ENCODE data around the gene NLGN3.

The NLGN3 gene

GRCh38 chrX:71168134-71168533, 23.5 kb downstream of the NLGN3 start:
- no peak overlapping the region for H3K9ac ChIP-seq (ENCODE audit: low read length)
- no peak overlapping the region for H2BK120ac ChIP-seq (ENCODE audit: low read depth, low read length)
- H2BK5ac ChIP-seq (ENCODE audit: low read depth, low read length, poor library complexity, severe bottlenecking): no peak overlapping the region
- peaks cover 13 to 67% of the 10 kb centered on the region in 2 experiments for H3K27me3 ChIP-seq (ENCODE audit: control insufficient read depth in 1 of 2, insufficient read depth in 1 of 2, low read length in 2 of 2)
- no peak overlapping the region for H3K4ac ChIP-seq (ENCODE audit: low read depth in 1 of 2, low read length in 2 of 2)
- no peaks in the 10 kb centered on the region for H3K36me3 ChIP-seq (ENCODE audit: control insufficient read depth in 1 of 2, insufficient read depth in 2 of 2, low read depth in 1 of 2, low read length in 2 of 2)
- no peak overlapping the region for H4K91ac ChIP-seq (ENCODE audit: low read length)
- DNase-seq: no peak
- no peak overlapping the region for H3K4me3 ChIP-seq (ENCODE audit: insufficient read depth in 1 of 2, low read depth in 1 of 2, low read length in 2 of 2)
- no peak overlapping the region for H3K23ac ChIP-seq (ENCODE audit: low read length in 2 of 2)
- WGBS: 100% methylated on average over 3 of the region's 8 CpGs
- no peaks in the 10 kb centered on the region for H3K4me1 ChIP-seq (ENCODE audit: control insufficient read depth, insufficient read depth, low read depth, low read length)
- H3K18ac ChIP-seq (ENCODE audit: low read depth in 1 of 2, low read length in 2 of 2): no peak overlapping the region
- H3K79me1 ChIP-seq (replicated peaks; ENCODE audit: low read length, poor library complexity, severe bottlenecking): no peaks in the 10 kb centered on the region
- no peak overlapping the region for H2AFZ ChIP-seq (ENCODE audit: low read depth, low read length)
- H3K4me2 ChIP-seq (ENCODE audit: low read length, poor library complexity, severe bottlenecking): no peak overlapping the region
- H4K8ac ChIP-seq (ENCODE audit: low read length): no peak overlapping the region
- no peaks in the 10 kb centered on the region for H3K9me3 ChIP-seq (ENCODE audit: control insufficient read depth, low read length)
- no peak overlapping the region for H2BK12ac ChIP-seq (ENCODE audit: low read length in 2 of 2)
- no peak overlapping the region for H2BK15ac ChIP-seq (ENCODE audit: low read depth, poor library complexity, severe bottlenecking)
- no peak overlapping the region for H3K14ac ChIP-seq (ENCODE audit: low read length in 2 of 2)
- H3K27ac ChIP-seq (ENCODE audit: low read length, poor library complexity, severe bottlenecking): no peak overlapping the region
- H2AK5ac ChIP-seq (ENCODE audit: low read length, severe bottlenecking): no peak overlapping the region

GRCh38 chrX:71169586-71169985, 24.9 kb downstream of the NLGN3 start:
- H2BK15ac ChIP-seq (ENCODE audit: low read depth, poor library complexity, severe bottlenecking): no peak overlapping the region
- H3K9ac ChIP-seq (ENCODE audit: low read length): no peak overlapping the region
- DNase-seq: no peak
- no peaks in the 10 kb centered on the region for H3K36me3 ChIP-seq (ENCODE audit: control insufficient read depth in 1 of 2, insufficient read depth in 2 of 2, low read depth in 1 of 2, low read length in 2 of 2)
- no peak overlapping the region for H2BK5ac ChIP-seq (ENCODE audit: low read depth, low read length, poor library complexity, severe bottlenecking)
- no peak overlapping the region for H2AK5ac ChIP-seq (ENCODE audit: low read length, severe bottlenecking)
- H3K4me2 ChIP-seq (ENCODE audit: low read length, poor library complexity, severe bottlenecking): no peak overlapping the region
- H4K91ac ChIP-seq (ENCODE audit: low read length): no peak overlapping the region
- no peak overlapping the region for H3K18ac ChIP-seq (ENCODE audit: low read depth in 1 of 2, low read length in 2 of 2)
- no peak overlapping the region for H2BK12ac ChIP-seq (ENCODE audit: low read length in 2 of 2)
- no peak overlapping the region for H3K14ac ChIP-seq (ENCODE audit: low read length in 2 of 2)
- H3K4me3 ChIP-seq (ENCODE audit: insufficient read depth in 1 of 2, low read depth in 1 of 2, low read length in 2 of 2): no peak overlapping the region
- H3K23ac ChIP-seq (ENCODE audit: low read length in 2 of 2): no peak overlapping the region
- 92% methylated on average over 22 of the region's 22 CpGs for WGBS
- no peak overlapping the region for H2AFZ ChIP-seq (ENCODE audit: low read depth, low read length)
- H3K4me1 ChIP-seq (ENCODE audit: control insufficient read depth, insufficient read depth, low read depth, low read length): no peaks in the 10 kb centered on the region
- H3K27ac ChIP-seq (ENCODE audit: low read length, poor library complexity, severe bottlenecking): no peak overlapping the region
- H3K9me3 ChIP-seq (ENCODE audit: control insufficient read depth, low read length): no peaks in the 10 kb centered on the region
- peaks cover 0 to 65% of the 10 kb centered on the region in 2 experiments for H3K27me3 ChIP-seq (ENCODE audit: control insufficient read depth in 1 of 2, insufficient read depth in 1 of 2, low read length in 2 of 2)
- no peak overlapping the region for H3K4ac ChIP-seq (ENCODE audit: low read depth in 1 of 2, low read length in 2 of 2)
- no peak overlapping the region for H4K8ac ChIP-seq (ENCODE audit: low read length)
- H3K79me1 ChIP-seq (replicated peaks; ENCODE audit: low read length, poor library complexity, severe bottlenecking): no peaks in the 10 kb centered on the region
- no peak overlapping the region for H2BK120ac ChIP-seq (ENCODE audit: low read depth, low read length)

GRCh38 chrX:71170660-71171059, 26.0 kb downstream of the NLGN3 start:
- Histone ChIP-seq H3K79me1 (replicated peaks; ENCODE audit: low read length, poor library complexity, severe bottlenecking) (no peaks in the 10 kb centered on the region), H4K8ac (ENCODE audit: low read length) (no peak overlapping the region), H3K14ac (ENCODE audit: low read length in 2 of 2) (no peak overlapping the region), H2BK15ac (ENCODE audit: low read depth, poor library complexity, severe bottlenecking) (no peak overlapping the region), H2BK12ac (ENCODE audit: low read length in 2 of 2) (no peak overlapping the region), H3K4me3 (ENCODE audit: insufficient read depth in 1 of 2, low read depth in 1 of 2, low read length in 2 of 2) (no peak overlapping the region), H3K4me2 (ENCODE audit: low read length, poor library complexity, severe bottlenecking) (no peak overlapping the region), H4K91ac (ENCODE audit: low read length) (no peak overlapping the region), H3K18ac (ENCODE audit: low read depth in 1 of 2, low read length in 2 of 2) (no peak overlapping the region), H3K9ac (ENCODE audit: low read length) (no peak overlapping the region), H3K27ac (ENCODE audit: low read length, poor library complexity, severe bottlenecking) (no peak overlapping the region), H3K27me3 (ENCODE audit: control insufficient read depth in 1 of 2, insufficient read depth in 1 of 2, low read length in 2 of 2) (peaks cover 0 to 61% of the 10 kb centered on the region in 2 experiments), H3K23ac (ENCODE audit: low read length in 2 of 2) (no peak overlapping the region), H2AFZ (ENCODE audit: low read depth, low read length) (no peak overlapping the region), H3K9me3 (ENCODE audit: control insufficient read depth, low read length) (no peaks in the 10 kb centered on the region), H2BK120ac (ENCODE audit: low read depth, low read length) (no peak overlapping the region), H2AK5ac (ENCODE audit: low read length, severe bottlenecking) (no peak overlapping the region), H3K36me3 (ENCODE audit: control insufficient read depth in 1 of 2, insufficient read depth in 2 of 2, low read depth in 1 of 2, low read length in 2 of 2) (no peaks in the 10 kb centered on the region), H3K4me1 (ENCODE audit: control insufficient read depth, insufficient read depth, low read depth, low read length) (no peaks in the 10 kb centered on the region), H2BK5ac (ENCODE audit: low read depth, low read length, poor library complexity, severe bottlenecking) (no peak overlapping the region), H3K4ac (ENCODE audit: low read depth in 1 of 2, low read length in 2 of 2) (no peak overlapping the region)
- DNase-seq: no peak
- 76% methylated on average over 3 of the region's 5 CpGs for WGBS

- H4K8ac ChIP-seq (ENCODE audit: low read length): peak overlapping the region; percentile 23
- H2BK5ac ChIP-seq (ENCODE audit: low read depth, low read length, poor library complexity, severe bottlenecking): no peak overlapping the region
- no peak overlapping the region for H2AK5ac ChIP-seq (ENCODE audit: low read length, severe bottlenecking)
- H3K9ac ChIP-seq (ENCODE audit: low read length): no peak overlapping the region
- H3K4ac ChIP-seq (ENCODE audit: low read depth in 1 of 2, low read length in 2 of 2): no peak overlapping the region
- H3K4me3 ChIP-seq (ENCODE audit: insufficient read depth in 1 of 2, low read depth in 1 of 2, low read length in 2 of 2): no peak overlapping the region
- H2BK120ac ChIP-seq (ENCODE audit: low read depth, low read length): no peak overlapping the region
- H3K14ac ChIP-seq (ENCODE audit: low read length in 2 of 2): no peak overlapping the region
- H2AFZ ChIP-seq (ENCODE audit: low read depth, low read length): no peak overlapping the region
- no peaks in the 10 kb centered on the region for H3K36me3 ChIP-seq (ENCODE audit: control insufficient read depth in 1 of 2, insufficient read depth in 2 of 2, low read depth in 1 of 2, low read length in 2 of 2)
- no peak overlapping the region for H3K23ac ChIP-seq (ENCODE audit: low read length in 2 of 2)
- no peak overlapping the region for H2BK15ac ChIP-seq (ENCODE audit: low read depth, poor library complexity, severe bottlenecking)
- H4K91ac ChIP-seq (ENCODE audit: low read length): no peak overlapping the region
- H3K9me3 ChIP-seq (ENCODE audit: control insufficient read depth, low read length): no peaks in the 10 kb centered on the region
- no peaks in the 10 kb centered on the region for H3K4me1 ChIP-seq (ENCODE audit: control insufficient read depth, insufficient read depth, low read depth, low read length)
- no peaks in the 10 kb centered on the region for H3K79me1 ChIP-seq (replicated peaks; ENCODE audit: low read length, poor library complexity, severe bottlenecking)
- no peak for DNase-seq
- peak overlapping the region in 1 of 2 experiments; percentile 21 for H3K18ac ChIP-seq (ENCODE audit: low read depth in 1 of 2, low read length in 2 of 2)
- 31% methylated on average over 8 of the region's 12 CpGs for WGBS
- no peak overlapping the region for H3K4me2 ChIP-seq (ENCODE audit: low read length, poor library complexity, severe bottlenecking)
- no peak overlapping the region for H2BK12ac ChIP-seq (ENCODE audit: low read length in 2 of 2)
- H3K27me3 ChIP-seq (ENCODE audit: control insufficient read depth in 1 of 2, insufficient read depth in 1 of 2, low read length in 2 of 2): peaks cover 0 to 61% of the 10 kb centered on the region in 2 experiments
- H3K27ac ChIP-seq (ENCODE audit: low read length, poor library complexity, severe bottlenecking): no peak overlapping the region
These were observed 26.6 kb downstream of the NLGN3 start for GRCh38 chrX:71171110-71171801.
